ENCODE measurements around the gene UBE2QL1. TPM values are rescaled to one million over a fixed set of nuclear protein-coding genes. Genes with fewer than 3 reads are reported as not detected.

The UBE2QL1 gene
- total RNA-seq, 2 donors from 2014 or later, result 2.5 to 8.6 TPM

DNA sequence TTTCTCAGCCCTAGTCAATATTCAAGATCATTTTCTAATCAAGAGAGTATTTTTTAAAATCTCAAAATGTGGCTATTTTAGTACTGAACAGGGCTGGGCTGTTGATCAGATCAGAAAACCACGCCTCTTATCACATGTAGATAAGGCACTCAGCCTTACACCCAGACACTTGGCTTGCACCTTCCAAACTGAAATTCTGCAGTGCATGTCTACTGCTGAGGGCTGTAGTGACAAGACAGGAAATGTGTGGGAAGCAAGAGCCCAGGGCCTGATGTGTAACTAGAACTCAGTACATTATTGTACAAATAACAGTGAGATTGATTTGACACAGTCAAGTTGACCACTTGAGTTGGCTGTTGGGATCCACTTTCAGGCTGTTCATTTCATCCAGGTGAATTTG is 48.6 kb downstream of the UBE2QL1 start:
- Histone ChIP-seq H3K27me3 (replicated peaks; ENCODE audit: insufficient read depth) (no peaks in the 10 kb centered on the region), H3K27ac (no peak overlapping the region), H3K9me3 (no peaks in the 10 kb centered on the region), H3K36me3 (no peaks in the 10 kb centered on the region), H3K4me1 (replicated peaks) (no peaks in the 10 kb centered on the region), H3K4me3 (no peak overlapping the region)
- intact Hi-C loops (cut with DNase I), result no loop called here
- 87% methylated on average over 1 of the region's 1 CpG for WGBS
- no peak for DNase-seq (ENCODE audit: low spot score)
- TF ChIP-seq POLR2A (IDR thresholded peaks at IDR 0.05) (no peak), POLR2AphosphoS5 (IDR thresholded peaks at IDR 0.05) (no peak)
- TF ChIP-seq, protein P1, sequence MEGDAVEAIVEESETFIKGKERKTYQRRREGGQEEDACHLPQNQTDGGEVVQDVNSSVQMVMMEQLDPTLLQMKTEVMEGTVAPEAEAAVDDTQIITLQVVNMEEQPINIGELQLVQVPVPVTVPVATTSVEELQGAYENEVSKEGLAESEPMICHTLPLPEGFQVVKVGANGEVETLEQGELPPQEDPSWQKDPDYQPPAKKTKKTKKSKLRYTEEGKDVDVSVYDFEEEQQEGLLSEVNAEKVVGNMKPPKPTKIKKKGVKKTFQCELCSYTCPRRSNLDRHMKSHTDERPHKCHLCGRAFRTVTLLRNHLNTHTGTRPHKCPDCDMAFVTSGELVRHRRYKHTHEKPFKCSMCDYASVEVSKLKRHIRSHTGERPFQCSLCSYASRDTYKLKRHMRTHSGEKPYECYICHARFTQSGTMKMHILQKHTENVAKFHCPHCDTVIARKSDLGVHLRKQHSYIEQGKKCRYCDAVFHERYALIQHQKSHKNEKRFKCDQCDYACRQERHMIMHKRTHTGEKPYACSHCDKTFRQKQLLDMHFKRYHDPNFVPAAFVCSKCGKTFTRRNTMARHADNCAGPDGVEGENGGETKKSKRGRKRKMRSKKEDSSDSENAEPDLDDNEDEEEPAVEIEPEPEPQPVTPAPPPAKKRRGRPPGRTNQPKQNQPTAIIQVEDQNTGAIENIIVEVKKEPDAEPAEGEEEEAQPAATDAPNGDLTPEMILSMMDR (IDR thresholded peaks at IDR 0.05), result no peak

DNA sequence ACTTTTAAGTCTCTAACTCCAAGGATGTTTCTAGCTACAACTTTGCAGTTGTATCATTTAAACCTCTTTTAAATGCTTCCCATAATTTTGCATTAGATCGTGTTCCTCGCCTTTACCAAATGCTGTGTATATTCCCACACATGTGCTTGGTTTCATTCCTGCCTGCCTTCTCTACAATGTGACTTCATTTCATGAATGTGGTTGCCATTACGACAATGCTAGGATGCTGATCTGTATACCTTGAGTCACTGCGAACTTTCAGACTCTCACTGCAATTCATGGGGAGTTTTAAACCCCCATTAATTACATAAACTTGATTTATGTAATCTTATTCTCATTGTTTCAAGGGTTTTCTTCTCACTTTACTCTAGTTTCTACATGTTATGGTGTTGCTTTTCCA is 50.3 kb downstream of the UBE2QL1 start:
- WGBS, result 62% methylated on average over 4 of the region's 4 CpGs
- H3K4me1 ChIP-seq (replicated peaks), result no peaks in the 10 kb centered on the region
- intact Hi-C loops (cut with DNase I), result no loop called here
- H3K4me3 ChIP-seq, result no peak overlapping the region
- H3K27ac ChIP-seq, result no peak overlapping the region
- no peak for DNase-seq (ENCODE audit: low spot score)
- TF ChIP-seq POLR2A (IDR thresholded peaks at IDR 0.05) (no peak), POLR2AphosphoS5 (IDR thresholded peaks at IDR 0.05) (no peak)
- TF ChIP-seq, protein P1 (IDR thresholded peaks at IDR 0.05), result no peak
- no peaks in the 10 kb centered on the region for H3K27me3 ChIP-seq (replicated peaks; ENCODE audit: insufficient read depth)
- no peaks in the 10 kb centered on the region for H3K9me3 ChIP-seq
- no peaks in the 10 kb centered on the region for H3K36me3 ChIP-seq

DNA sequence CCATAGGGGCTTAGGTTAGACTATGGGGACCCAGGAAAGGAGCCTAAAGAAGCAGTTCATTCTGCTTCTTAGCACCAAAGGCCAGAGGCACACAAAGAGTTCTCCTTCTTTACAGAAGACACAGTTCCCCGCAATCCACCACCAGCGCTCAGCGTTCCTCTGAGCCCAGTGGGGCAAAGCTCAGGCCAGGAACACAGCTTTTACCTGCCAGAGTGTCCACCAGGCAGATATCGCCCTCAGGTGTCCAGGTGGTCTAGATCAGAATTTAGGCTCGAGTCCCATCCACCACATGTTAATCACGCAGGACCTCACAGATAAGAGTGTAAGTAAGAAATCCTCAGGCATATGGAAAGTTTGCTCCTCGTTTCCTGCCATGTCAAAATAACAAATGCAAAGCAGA is 53.0 kb downstream of the UBE2QL1 start:
- TF ChIP-seq, protein P1 (IDR thresholded peaks at IDR 0.05), result no peak
- TF ChIP-seq POLR2AphosphoS5 (IDR thresholded peaks at IDR 0.05) (no peak), POLR2A (IDR thresholded peaks at IDR 0.05) (no peak)
- no peak for DNase-seq (ENCODE audit: low spot score)
- H3K4me3 ChIP-seq, result no peak overlapping the region
- no peaks in the 10 kb centered on the region for H3K36me3 ChIP-seq
- no peaks in the 10 kb centered on the region for H3K9me3 ChIP-seq
- no peaks in the 10 kb centered on the region for H3K27me3 ChIP-seq (replicated peaks; ENCODE audit: insufficient read depth)
- no peak overlapping the region for H3K27ac ChIP-seq
- WGBS, result 78% methylated on average over 7 of the region's 7 CpGs
- H3K4me1 ChIP-seq (replicated peaks), result no peaks in the 10 kb centered on the region
- intact Hi-C loops (cut with DNase I), result no loop called here

DNA sequence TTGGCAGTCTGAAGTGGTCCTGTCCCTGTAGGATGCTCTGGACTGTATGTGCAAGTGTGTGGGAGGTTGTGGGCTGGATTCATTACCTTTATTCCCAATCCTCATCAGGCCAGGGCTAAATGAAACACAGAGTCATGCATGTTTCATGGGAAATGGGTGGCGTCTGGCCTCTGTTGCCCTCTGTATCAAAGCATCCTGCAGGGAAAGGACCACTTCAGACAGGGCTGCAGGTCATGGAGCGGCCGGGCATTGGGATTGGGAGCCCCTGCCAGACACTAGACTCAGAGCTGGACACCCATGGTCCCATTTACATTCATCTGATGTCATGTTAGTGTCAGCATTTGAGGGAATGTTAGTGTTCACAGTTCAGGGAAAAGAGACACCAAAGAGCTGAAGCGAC is 53.8 kb downstream of the UBE2QL1 start:
- no peak overlapping the region for H3K4me3 ChIP-seq
- DNase-seq (ENCODE audit: low spot score), result no peak
- intact Hi-C loops (cut with DNase I), result no loop called here
- 96% methylated on average over 4 of the region's 4 CpGs for WGBS
- H3K4me1 ChIP-seq (replicated peaks), result no peaks in the 10 kb centered on the region
- no peak overlapping the region for H3K27ac ChIP-seq
- H3K9me3 ChIP-seq, result no peaks in the 10 kb centered on the region
- H3K36me3 ChIP-seq, result no peaks in the 10 kb centered on the region
- TF ChIP-seq, protein P1 (IDR thresholded peaks at IDR 0.05), result no peak
- TF ChIP-seq POLR2AphosphoS5 (IDR thresholded peaks at IDR 0.05) (no peak), POLR2A (IDR thresholded peaks at IDR 0.05) (no peak)
- H3K27me3 ChIP-seq (replicated peaks; ENCODE audit: insufficient read depth), result no peaks in the 10 kb centered on the region

DNA sequence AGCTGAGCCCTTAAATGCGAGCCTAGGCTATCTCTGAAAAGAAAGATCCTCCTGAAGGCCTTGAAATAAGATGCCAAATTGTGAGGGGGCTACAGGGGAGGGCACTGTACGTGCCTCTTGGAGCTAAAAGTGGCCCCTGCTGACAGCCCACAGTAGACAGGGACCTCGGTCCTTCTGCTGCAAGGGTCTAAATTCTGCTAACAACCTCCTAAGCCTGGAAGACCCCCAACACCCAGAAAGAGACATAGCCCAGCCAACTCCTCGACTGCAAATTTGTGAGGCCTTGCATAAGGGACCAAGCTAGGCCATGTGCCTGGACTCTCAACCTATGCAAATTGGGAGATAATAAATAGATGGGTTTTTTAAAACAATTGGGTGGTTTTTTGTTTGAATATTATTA is 54.7 kb downstream of the UBE2QL1 start:
- Histone ChIP-seq H3K9me3 (no peaks in the 10 kb centered on the region), H3K27ac (no peak overlapping the region), H3K4me1 (replicated peaks) (no peaks in the 10 kb centered on the region), H3K27me3 (replicated peaks; ENCODE audit: insufficient read depth) (no peaks in the 10 kb centered on the region), H3K36me3 (no peaks in the 10 kb centered on the region), H3K4me3 (no peak overlapping the region)
- WGBS, result 96% methylated on average over 4 of the region's 4 CpGs
- TF ChIP-seq, protein P1 (IDR thresholded peaks at IDR 0.05), result no peak
- no peak for TF ChIP-seq POLR2AphosphoS5 (IDR thresholded peaks at IDR 0.05)
- TF ChIP-seq POLR2A (IDR thresholded peaks at IDR 0.05), result no peak
- intact Hi-C loops (cut with DNase I), result no loop called here
- DNase-seq (ENCODE audit: low spot score), result no peak
